Astrocyte of the cerebellum (primary cell): ENCODE data around the gene NUDT13.

Experiments used
- DNase-seq: peaks from one replicate; pipeline ENCODE4 v3.0.0-alpha.2; 2011; ENCODE audit warnings: low read depth
- H3K4me3 ChIP-seq: 2 replicates; pipeline ENCODE4 v1.5.1; 2011; ENCODE audit warnings: mild to moderate bottlenecking, low read depth, low read length, moderate library complexity
- CTCF ChIP-seq: IDR thresholded peaks from 2 replicates; pipeline ENCODE4 v1.5.1; 2012; ENCODE audit warnings: low read length, low read depth, moderate library complexity, mild to moderate bottlenecking; ENCODE audit errors: missing control alignments
- in situ Hi-C: cut with HindIII; loops from 2 replicates; pipeline ENCODE4 v1.10.0; 2017; ENCODE audit warnings: low sequenced_read_pairs

Gene NUDT13

GRCh38 chr10:73119457-73119856 is 9.2 kb downstream of the NUDT13 start:
- no peak for TF ChIP-seq CTCF
- in situ Hi-C loops = no loop called here
- no peak overlapping the region for H3K4me3 ChIP-seq
- no peak for DNase-seq

- TF ChIP-seq CTCF = no peak
- H3K4me3 ChIP-seq = no peak overlapping the region
- in situ Hi-C loops = no loop called here
- no peak for DNase-seq
Measured at GRCh38 chr10:73119952-73120351, 9.7 kb downstream of the NUDT13 start.

- in situ Hi-C loops = no loop called here
- H3K4me3 ChIP-seq = no peak overlapping the region
- TF ChIP-seq CTCF = no peak
- no peak for DNase-seq
Measured at GRCh38 chr10:73126343-73126742, 16.1 kb downstream of the NUDT13 start.

GRCh38 chr10:73131301-73131700 is 21.0 kb downstream of the NUDT13 start:
- in situ Hi-C loops = no loop called here
- no peak for TF ChIP-seq CTCF
- DNase-seq = no peak
- no peak overlapping the region for H3K4me3 ChIP-seq

- H3K4me3 ChIP-seq = no peak overlapping the region
- TF ChIP-seq CTCF = no peak
- no peak for DNase-seq
- in situ Hi-C loops = no loop called here
Measured at GRCh38 chr10:73131913-73132686, 21.8 kb downstream of the NUDT13 start.

- no peak for TF ChIP-seq CTCF
- no peak overlapping the region for H3K4me3 ChIP-seq
- in situ Hi-C loops = loop anchor here (5.0 kb wide), 1 partner anchor 82 kb away; no protein-coding TSS in a partner anchor
- DNase-seq = no peak
Measured at GRCh38 chr10:73134727-73135126, 24.5 kb downstream of the NUDT13 start.
